NOMO-1 (cell line): Measurements from ENCODE around the gene RRP1B.

Experiments
- DNase-seq, 2 experiments: peaks; one replicate each; lab custom pipeline; 2025; ENCODE audit not compliant: unreplicated experiment in 2 of 2; lab: John Stamatoyannopoulos, UW

RRP1B gene

DNA sequence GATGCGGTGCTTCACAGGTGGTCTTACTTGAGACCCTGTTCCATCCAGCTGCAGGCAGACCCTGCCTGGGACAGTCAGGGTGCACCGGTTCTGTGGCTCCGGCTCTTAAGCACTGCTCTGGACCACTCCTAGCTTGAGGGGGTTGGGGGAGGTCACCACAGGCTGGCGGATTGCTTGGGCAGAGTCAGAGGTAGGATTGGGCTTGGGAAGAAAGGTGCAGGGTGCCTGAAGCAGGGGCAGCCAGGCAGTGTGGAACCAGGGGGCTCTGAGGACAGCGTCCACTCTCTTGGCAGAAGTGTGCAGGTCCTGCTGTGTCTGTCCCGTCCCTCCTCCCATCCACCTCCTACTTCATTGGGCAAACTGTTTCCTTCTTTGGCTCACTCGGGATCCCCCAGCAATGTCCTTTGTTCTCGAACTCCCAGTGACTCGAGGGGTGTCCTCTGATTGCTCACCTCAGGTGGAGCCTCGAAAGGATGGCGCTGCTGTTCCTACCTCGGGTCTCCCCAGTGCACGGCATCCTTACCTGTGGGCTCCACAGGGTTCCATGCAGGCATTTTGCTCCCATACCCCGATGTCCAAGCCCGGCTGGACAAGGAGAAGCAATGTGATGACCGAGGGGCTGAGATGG is 61.3 kb downstream of the RRP1B start:
- no peak for DNase-seq

DNA sequence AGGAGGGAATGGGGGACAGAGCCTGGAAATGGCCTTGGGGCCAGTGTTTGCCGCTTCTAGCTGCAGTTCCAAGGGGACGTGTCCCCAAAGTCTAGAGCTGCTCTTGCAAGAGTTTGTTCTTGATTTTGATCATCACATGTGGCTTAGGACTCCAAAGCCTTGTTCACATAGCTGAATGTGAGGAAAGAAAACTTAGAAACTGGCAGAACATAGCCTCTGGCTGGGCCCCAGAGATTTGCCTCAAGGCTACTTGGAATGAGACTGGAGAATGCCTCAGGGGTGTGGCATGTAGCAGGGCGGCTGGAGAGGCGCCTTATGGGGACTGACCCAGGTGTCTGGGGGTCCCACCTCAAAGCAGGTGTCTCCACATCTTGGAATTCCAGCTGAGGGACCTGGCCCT is 61.8 kb downstream of the RRP1B start:
- no peak for DNase-seq

DNA sequence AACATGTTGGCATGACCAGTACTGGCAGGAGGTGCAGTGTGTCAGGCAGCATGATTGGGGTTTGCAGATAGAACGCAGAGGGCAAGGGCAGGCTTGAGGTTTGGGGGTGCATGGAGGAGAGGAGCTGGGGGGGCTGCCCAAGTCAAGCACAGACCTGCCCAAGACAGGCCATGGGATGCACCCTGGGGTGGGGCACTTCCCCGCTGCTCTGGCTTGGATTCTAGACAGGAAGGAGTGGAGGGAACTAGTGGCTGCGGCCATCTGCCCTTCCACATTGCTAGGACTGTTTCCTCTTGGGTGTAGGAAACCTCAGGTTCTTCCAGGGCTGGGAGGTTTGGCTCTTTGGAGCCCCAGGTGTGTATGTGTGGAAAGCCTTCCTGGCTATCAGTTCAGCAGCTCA is 62.6 kb downstream of the RRP1B start:
- DNase-seq, result no peak

DNA sequence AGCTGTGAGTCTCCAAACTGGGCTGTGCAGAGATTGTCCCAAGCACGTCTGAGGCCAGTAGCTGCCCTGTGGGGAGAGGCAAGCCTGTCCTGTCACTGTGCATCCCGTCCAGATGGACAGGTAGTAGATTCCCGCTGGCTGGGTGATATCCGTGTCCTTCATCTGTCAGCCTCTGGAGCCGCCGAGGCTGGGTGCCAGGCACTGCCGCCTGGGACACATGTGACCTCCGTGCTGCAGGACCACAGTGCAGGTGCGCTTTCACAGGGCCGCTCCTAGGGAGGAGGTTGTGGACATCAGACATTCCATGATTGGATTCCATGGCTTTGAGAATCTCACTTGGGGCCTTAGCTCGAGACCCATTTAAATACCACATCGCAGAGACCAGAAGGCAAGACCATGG is 64.3 kb downstream of the RRP1B start:
- DNase-seq, result no peak

DNA sequence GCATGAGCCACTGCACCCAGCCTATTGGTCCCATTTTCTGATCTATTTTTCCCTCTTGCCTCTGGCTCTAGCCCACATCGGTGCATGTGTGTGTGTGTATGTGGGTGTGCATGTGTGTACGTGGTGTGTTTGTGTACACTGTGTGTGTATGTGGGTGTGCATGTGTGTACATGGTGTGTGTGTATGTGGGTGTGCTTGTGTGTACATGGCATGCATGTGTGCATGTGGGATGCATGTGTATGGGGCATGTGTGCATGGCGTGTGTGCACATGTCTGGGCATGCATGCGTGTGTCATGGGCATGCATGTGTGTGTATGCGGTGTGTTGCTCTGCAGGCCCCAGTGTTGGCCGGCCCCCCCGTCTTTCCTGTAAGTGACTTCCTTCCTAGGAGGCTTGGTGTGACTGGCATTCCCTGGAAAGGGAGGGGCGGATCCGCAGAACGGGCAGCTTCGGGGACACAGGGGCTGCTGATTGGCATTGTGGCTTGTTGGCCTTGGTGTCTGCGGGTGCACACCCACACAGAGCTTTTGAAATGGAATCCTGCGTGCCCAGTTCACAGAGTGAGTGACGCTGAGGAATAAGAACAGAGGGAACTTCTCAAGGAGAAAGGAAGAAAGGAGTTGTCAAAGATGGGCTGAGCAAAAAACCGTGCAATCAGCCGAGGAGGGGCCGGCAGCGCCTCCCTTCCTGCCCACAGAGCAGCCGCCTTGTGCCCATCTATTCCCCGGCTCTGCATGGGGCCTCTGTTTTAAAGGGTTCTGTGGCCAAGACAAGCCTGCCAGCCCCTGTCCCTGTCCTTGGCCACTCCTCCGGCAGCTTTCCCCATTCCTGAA is 67.5 kb downstream of the RRP1B start:
- DNase-seq, result no peak

DNA sequence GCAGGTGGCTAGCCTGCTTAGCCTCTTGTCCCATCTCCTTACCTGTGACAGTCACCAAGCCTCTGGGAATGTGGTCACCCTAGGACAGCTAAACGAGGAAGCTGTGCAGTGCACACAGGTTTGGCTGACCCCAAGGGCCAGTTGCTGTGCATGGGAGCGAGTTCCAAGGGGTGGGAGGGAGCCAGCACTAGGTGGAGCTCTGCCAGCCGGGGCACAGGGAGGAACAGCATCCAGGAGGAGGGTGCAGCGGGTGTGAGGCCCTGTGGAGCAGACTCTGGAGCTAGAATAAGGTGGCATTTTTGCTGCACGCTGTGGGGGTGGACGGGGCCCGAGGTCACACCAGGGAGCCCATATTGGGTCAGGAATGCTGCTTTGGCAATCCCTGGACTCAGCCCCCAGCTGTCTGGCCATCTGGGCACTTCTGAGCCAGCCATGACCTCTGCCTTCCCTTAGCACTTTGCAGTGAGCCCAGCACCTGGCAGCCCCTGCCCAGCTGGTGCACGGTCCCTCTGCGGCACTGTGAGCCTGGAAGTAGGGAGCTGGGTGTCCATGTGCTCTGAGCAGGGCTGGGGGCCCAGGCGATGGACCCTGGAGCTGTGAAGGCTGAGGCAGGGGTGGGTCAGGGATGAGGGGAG is 68.3 kb downstream of the RRP1B start:
- no peak for DNase-seq

DNA sequence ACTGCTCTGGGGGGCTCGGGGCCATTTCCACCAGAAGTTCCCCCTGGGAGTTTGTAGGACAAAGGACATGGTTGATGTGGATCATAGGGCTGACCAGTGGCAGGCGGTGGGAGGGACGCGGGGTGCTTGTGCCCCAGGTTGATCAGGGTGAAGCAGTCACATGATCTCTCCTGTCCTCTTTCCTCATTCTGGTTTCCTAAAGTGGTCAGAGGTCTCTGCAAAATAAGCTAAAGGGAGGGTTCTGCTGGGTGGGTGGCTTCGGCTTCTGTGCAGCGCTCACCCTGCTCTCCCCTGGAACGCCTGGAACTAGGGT is 68.8 kb downstream of the RRP1B start:
- DNase-seq, result peak in 1 of 2 experiments; percentile 37

DNA sequence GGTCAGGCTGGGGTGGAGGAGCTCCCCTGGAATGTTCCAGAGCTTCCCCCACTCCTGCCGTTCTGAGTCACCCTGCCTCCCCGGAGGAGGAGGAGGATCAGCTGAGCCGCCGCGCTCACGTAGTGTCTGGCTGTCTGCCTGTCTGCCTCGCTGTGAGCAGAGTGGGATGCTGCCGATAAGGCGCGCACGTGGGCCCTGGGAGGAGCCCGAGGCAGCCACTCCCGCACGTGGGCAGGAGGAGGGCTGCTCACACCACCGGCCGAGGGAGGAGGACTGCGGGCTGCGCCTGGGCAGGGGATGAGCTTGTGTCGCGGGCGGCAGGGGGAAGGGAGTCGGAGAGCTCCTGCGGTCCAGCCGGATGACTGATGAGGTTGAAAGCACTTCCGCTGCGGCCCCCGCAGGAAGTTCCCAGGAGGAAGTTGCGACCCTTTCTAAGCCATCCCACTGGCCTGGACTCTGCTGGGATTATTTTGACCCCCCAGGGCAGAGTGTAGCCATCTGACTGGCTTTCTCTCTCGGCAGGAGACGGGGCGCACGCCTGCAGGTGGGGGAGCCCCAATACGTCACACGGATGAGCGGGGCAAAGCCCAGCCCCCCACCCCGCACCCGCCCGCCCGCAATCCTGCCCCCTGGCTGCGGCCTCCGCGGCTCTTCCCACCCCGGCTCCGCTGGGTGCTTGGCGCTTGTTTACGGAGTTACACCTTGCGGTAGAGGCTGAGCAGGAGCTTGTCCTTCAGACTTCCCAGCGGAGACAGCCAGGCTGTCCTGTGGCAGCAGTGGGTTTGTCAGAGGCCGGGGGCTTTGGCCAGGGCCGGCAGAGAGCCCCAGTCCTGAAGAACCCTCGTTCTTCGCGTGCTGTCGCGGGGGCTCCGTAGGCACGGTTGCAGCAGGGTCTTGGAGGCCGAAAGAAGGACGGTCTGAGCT is 69.4 kb downstream of the RRP1B start:
- peak; percentile 88 to 89 for DNase-seq

DNA sequence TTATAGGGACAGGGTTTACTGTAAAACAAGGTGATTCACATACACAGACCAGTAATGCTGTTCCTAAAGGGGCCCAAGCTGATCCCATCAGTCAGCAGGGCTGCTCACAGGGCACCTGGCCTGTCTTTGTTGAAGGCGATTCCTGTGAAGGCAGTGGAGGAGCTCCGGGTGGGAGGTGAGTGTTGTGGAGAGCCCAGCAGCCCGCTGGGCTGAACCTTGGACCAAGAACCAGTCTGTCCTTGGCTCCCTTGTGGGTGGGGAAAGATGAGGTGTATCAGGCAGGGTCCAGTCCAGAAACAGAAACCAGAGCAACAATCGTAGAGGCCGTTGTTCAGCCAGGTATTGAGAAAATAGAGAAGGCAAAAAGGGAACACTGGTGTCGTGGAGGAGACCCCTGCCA is 72.1 kb downstream of the RRP1B start:
- no peak for DNase-seq

DNA sequence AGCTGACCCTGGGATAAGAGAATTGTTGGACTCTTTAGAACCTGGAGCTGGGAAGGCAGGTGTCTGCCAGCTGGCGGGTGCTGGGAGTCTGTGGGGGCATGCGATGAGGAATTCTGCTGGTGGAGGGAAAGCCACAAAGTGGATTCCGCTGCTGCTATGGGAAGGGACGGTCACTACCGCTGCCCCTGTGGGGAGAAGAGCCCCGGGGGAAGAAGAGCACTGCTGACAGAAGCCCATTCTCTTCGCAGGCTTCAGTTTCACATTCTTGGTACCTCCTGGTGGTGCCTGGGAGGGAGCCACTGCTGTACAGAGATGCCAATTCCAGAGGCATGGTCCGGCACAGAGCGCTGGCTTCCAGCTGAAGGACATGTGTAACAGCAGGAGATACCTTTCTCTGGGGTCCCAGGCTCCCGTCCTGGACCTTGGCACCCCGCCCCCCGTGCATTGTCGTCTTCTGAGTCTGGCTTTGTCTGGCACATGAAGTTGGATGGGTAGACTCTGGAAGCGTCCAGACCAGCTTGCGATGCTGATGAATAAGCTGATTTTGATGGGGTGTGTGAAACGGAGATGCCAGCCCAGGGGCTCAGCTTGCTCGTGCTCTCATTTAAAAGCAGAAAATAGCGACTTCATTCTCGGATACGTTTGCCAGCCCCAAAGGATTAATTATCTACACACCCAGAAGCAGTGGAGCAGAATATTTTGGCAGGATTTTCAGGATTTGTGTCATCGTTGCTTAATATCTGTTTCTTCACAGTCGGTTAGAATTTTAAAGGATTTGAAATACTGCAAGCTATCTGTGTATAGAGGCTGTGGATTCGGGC is 72.7 kb downstream of the RRP1B start:
- DNase-seq, result no peak

DNA sequence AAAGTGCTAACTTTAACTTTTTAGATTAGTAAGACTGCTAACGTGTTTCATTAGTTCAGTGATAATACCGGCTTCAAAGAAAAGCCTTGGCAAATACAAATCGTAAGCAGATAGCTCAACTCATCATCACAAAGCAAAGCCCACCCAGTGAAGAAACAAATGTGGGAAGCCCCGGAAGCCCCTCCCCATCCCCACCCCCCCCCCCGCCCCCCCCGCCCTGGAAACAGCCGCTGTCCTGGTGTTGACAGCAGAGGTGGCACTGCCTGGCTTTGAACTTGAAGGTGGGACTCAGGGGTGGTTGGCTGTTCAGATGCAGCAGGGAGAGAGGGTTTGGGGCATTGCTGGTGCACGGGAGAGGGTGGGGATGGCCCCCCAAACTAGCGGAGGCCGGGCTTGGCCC is 73.7 kb downstream of the RRP1B start:
- no peak for DNase-seq

DNA sequence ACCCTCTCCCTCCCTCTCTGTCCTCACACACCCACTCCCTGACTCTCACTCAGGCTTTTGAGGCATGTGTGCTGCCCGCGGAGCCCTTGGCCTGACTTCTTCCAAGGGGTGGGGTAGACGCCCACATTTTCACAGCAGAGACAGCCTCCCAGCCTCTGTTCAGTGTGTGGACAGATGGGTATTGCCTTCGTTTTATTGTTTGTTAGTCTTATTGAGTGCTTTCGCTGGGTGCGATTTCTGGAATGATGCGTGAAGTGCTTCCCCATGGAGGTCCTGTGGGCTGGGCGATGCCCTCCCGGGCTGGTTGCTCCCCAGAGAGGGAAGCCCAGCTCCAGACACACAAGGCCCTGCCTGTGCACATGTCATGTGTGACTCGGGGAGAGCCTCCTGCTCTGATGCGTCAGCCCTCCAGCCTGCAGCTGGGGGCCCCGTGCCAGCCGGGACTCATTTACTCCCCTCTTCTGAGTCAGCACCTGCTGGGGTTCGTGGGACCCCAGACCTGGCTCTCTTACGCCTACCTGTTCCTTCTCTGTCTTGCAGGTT is 74.2 kb downstream of the RRP1B start:
- no peak for DNase-seq

DNA sequence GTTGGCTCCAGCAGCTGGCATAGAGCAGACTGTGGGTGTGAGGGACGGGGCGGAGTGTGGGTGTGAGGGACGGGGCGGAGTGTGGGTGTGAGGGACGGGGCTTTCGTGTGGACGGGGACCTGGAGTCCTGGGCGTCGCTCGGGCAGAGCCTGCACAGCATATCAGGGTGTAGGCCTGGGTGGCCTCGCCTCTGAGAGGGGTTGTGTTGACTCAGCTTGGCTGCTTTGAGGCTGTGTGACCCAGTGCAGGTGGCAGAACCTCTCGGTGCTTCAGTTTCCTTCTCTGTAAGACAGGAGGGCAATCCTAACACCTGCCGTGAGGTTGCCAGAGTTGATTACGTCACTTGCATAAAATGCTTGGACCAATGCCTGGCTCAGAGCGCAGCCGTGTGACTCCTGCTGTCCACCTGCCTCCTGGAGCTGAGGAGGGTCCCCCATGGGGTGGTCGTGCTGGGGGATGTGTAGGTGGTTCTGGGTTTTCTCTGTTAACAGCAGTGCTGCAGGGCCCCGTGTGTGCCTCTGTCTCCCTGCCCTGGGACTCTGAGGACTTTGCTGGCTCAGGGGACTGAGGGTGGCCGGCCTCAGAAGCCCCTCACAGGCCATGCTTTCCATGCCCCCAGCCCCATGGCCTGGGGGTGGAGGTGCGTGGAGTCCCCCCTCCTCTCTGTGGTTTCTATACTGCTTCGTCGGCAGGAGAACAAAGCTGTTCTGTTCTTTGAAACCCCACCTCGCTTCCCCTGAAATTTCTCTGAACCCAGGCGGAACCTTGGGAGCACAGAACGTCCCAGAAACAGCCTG is 75.0 kb downstream of the RRP1B start:
- no peak for DNase-seq

DNA sequence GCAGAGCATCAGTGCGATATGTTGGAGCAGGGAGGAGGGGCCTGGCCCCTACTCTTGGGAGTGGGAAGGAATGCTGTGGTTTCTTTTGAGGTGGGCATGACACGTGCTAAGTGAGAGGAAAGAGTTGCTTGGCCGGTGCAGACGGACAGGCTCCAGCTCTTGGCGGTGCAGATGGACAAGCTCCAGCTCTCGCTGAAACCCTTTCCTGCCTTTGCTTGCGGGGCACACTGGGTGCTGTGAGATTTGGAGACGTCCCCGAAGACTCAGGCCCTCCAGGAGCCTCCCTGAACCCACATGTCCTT is 75.5 kb downstream of the RRP1B start:
- DNase-seq, result no peak

DNA sequence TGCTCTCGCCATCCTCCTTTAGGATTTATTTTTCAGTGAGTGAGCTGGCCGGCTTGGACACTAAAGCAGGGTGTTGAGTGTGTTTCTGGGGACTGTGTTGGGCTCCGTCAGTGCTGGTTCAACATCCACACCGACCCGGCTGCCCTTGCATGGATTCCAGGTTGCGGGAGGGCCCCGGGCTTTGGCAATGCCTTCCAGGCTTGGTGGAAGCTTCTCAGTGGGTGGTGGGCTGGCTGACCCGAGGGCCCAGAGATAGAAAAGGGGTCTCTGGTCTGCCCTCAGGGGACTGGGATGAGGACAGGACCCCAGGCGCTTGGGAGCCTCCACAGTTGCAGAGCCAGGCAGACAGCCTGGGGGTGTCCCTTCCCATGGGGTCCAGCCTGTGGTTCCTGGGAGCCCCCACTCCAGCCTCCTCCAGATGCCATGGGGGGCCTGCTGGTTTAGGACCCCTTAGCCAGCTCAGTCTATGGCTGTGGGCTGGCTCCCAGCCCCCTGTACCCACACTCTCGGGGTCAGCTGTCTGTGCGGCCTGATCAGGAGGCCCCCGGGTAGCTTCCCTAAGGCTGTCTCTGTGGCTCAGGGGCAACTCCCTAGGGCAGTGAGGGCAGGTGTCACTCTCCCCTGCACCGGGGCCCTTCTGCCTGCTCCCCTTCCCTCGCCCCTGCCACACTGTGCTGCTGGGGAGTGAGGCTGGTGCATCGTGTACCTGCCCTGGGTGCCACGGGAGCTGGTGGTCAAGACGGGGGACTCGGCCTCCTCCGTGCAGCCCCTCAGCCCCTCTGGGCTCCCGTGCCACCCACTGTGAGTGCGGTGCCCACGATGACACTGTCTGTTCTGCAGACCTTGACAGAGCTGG is 76.1 kb downstream of the RRP1B start:
- DNase-seq, result no peak

DNA sequence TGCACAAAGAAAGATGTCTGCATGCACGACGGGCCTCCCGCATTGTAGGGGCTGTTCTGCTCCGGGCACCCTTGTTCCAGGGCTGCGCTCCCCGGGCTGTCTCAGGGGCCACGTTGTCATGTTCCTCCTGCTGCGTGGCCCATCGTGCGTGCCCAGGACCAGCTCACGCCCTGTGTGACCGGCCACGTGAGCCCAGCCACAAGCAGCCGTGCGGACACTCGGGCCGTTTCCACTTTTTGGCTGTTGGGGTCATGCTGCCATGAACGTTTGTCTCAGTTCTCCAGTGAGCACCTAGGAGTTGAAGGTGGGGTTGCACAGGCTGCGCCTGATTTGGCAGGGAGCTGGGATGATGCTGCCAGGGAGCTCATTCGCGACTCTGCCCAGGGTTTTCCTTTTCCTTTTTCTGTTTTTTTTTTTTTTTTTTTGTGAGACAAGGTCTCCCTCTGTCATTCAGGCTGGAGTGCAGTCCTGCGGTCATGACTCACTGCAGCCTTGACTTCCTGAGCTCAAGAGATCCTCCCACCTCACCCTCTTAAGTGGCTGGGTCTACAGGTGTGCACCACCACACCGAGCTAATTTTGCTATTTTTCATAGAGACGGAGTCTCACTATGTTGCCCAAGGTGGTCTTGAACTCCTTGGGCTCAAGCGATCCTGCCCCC is 77.0 kb downstream of the RRP1B start:
- no peak for DNase-seq

DNA sequence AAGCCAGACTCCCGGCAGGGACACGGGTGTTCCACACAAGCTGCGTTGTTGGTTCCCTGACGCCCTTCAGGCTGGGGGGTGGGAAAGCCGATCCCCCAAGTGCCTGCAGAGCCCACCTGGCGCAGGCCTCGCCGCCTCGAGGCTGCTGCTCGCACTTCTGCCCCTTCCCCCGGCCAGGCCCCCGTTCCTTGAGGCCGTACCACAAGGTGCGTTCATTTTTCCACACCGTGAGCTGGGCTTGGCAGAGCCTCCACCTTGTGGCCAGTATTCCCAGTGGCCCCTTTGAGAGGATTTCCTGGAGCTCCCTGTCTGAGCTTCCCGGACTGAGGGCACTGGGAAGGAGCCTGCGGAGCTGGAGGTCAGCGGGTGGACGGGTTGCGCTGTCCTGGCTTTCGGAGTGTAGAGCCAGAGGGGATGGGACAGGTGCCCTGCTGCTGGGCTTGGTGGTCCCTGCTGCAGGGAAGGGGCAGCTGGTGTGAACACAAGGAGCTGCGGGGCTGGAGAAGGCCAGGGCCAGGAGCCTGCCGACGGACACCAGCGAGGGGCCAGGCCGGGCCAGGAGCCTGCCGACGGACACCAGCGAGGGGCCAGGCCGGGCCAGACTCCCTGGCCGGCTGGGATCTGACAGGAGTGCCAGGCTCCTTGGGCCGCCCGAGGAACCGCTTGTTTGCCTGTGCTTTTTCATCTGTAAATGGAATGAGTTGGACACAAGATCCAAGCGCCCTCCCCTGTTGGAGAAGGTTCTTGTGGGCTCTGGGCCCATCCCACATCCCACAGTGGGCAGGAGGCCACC is 78.0 kb downstream of the RRP1B start:
- DNase-seq, result no peak
